HG03103 (cell line): ENCODE measurements around the gene PGPEP1.

ENCODE experiments used
- ATAC-seq: cut with Tn5 transposase; IDR thresholded peaks from one replicate; pipeline ENCODE4 v1.9.1; 2021; ENCODE audit warnings: low read depth; ENCODE audit not compliant: unreplicated experiment

PGPEP1 gene

DNA sequence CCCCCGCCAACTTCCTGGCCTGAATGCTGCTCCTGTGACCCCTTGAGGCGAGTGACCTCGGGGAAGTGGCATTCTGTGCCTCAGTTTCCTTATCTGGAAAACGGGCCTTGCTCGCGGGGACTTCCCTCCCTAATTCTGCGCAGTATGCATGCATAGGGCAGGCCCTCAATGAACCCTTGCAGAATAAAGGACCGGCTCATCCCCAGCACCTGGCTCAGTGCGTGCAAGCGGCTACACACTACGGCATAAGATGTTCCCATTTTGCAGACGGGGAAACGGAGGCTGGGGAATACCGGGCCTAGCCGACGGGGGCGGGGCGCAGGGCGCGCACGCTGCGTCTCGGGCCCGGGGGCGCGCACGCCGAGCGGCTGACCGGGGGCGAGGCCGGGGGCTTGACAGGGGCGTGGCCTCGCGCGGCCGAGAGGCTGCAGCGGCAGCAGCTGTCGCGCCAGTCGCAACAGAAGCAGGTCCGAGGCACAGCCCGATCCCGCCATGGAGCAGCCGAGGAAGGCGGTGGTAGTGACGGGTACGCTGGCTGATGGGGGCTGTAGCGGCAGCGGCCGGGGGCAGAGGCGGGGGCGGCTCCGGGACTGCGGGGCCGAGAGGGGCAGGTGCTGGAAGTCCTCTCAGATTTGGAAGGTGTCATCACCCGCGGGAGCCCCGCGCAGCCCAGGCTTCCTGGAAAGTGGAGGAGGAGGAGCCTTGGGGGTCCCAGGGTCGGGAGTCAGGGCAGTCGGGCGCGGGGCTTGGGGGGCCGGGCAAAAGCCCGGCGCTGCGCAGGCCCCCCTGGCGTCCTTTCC lies at the start of gene PGPEP1:
Gene PGPEP1 (plus strand): TSS at position 409 of the 800 bp plus-strand sequence. CDS start 84 bp downstream, at position 493.
- no peak for ATAC-seq

GRCh38 chr19:18291019-18291524 lies 49.3 kb upstream of the PGPEP1 start:
- no peak for ATAC-seq

DNA sequence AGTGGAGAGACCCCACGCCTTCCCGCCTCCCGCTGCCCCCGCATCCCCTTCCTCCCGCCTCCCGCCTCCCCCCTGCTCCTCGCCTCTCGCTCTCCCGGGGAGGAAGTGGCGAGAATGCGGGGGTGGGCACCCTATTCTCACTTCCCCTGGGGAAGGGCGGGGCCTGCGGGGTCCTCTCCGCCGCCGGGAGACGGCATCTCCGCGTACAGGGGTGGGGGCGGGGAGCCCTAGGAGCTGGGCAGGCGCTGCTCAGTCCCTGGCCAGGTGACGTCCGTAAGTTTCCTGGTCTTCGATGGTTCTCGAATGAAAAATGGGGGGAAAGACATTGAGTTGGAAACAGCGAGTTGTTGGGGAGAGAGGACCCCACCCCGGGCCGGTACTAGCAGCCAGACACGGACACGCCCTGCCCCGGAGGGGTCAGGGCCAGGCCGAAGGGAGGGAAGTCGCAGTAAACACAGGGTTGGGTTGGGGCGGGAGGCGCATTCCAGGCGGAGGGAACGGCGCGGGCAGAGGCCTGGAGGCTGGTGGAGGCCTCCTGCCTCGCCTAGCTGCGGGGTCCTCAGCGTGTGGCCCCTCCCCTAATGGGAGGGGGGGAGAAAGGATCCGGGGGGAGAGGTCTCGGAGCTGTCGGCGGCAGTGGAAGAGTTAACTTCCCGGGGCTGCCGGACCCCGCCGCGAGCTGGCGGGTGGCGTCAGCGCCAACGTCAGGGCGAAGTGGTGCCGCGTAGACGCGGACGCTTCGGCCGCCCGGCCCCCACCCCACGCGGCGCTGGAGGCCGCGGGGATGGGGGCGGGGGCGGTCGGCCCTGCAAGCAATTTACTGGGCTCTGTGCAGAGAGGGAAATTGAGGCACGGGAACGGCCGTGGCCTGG lies 48.6 kb upstream of the PGPEP1 start:
- no peak for ATAC-seq

- no peak for ATAC-seq
Measured at GRCh38 chr19:18292462-18292809, 48.0 kb upstream of the PGPEP1 start.

DNA sequence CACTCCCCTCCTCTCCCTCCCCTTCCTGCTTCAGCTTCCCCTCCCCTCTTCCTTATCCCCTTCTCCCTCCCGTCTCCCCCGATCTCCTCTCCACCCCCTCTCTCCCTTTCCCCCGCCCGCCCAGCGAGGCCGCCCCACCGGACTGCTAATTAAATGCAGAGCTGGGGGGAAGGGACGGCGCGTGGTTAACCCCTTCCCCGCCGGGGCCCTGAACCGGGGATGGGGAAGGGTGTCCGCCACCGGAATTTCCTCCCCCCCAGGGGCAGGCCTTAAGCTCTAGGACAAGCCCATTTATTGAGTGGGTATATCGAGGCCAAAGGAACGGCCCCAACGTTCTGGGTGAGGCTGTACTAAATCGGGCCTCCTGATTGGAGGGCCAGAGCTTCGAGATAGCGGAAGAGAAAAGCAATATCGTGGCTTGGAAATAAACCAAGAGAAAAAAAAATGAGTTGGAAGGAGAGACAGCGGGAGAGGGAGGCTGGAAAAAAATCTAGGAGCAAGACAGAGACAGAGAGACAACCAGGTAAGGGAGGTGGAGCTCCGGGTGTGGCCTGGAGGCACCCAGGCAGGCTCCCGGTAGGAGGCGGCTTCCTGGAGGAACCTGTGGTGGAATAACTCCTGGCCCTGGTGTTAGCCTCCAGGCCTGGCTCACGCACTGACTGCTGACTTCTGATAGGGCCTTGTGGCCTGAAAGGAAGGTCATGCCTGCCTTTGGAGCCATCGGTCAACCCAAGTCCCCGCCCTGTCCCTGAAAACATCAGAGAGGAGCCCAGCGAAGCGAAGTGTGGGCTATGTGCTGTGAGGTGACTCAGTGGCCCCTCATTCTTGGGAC lies 47.4 kb upstream of the PGPEP1 start:
- ATAC-seq = no peak

DNA sequence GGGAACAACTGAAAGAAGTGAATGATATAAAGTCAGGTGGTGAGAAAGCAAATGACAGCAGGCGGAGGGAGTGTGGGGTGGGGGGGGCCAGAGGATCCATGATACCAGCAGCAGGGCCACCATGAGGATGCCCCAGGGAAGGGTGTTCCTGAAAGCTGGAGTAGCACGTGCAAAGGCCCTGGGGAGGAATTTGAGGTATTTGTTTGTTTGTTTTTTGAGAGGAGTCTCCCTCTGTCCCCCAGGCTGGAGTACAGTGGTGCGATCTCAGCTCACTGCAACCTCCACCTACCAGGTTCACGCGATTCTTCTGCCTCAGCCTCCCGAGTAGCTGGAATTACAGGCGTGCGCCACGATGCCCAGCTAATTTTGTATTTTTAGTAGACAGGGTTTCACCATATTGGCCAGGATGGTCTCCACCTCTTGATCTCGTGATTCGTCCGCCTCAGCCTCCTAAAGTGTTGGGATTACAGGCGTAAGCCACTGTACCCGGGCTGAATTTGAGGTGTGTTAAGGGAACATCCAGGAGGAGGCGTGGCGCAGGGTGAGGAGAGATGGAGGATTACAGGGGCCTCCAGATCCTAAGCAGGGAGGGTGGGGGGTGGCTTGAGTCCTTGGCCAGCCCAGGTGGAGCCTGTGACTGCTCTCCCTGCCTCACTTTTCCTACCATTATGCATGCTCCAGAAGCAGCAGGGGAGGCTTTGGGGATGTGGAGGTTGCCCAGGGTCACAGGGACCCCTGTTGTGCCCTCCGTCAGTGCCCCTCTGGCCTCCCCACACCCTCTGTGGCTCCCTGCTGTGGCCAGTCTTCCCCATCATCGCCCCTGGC lies 46.5 kb upstream of the PGPEP1 start:
- ATAC-seq = no peak

GRCh38 chr19:18294467-18294864 lies 45.9 kb upstream of the PGPEP1 start:
- ATAC-seq = no peak

DNA sequence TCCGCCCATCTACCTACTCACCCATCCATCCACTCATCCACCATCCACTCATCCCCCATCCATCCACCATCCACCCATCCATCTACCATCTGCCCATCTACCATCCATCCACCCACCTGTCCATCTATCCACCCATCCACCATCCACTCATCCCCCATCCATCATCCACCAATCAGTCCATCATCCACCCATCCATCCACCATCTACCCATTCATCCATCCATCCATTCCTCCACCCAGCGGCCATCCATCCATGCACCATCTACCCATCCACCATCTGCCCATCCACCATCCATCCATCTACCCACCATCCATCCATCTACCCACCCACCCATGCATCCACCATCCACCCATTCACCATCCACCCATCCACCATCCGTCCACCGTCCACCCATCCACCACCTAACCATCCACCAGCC lies 45.4 kb upstream of the PGPEP1 start:
- ATAC-seq = no peak

DNA sequence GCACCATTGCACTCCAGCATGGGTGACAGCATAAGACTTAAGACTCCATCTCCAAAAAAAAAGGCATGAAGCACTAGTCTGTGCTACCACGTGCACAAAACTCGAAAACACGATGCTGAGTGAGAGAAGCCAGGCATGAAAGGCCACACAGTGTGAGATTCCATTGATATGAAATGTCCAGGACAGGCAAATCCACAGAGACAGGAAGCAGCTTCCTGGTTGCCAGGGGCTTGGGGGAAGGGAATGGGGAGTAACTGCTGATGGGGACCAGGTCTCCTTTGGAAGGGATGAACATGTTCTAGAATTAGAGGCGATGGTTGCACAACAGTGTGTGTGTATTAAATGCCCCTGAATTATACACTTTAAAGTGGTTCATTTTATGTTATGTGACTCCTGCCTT lies 43.1 kb upstream of the PGPEP1 start:
- ATAC-seq = no peak

DNA sequence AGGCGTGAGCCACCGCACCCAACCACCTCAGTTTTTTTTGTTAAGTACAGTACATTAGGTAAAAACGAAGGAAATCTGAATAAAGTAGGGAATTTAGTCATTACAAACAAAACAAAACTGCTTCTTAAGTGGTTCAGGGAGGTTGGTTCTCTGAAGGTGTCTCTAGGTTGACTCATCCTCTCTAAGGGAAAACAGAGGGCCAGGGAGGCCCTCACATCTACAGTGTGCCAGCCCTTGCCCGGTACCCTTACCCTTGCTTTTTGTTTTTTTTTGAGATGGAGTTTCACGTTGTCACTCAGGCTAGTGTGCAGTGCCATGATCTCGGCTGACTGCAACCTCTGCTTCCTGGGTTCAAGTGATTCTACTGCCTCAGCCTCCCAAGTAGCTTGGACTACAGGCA lies 41.8 kb upstream of the PGPEP1 start:
- no peak for ATAC-seq

- ATAC-seq = no peak
Measured at GRCh38 chr19:18299654-18300053, 40.7 kb upstream of the PGPEP1 start.

- ATAC-seq = no peak
Measured at GRCh38 chr19:18300930-18301717, 39.3 kb upstream of the PGPEP1 start.

- ATAC-seq = no peak
Measured at GRCh38 chr19:18301718-18302111, 38.7 kb upstream of the PGPEP1 start.

DNA sequence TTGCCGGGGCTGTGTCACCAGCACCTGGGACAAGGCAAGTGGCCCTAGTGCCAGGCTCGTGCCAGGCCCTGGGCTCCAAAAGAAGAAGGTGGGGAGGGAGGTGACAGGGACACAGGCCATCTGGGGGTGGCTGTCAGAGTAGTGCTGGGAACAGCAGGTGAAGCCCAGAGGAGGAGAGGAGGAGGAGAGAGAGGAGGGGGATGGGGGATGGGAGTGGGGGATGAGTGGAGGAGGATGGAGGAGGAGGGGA lies 36.3 kb upstream of the PGPEP1 start:
- ATAC-seq = no peak

- ATAC-seq = no peak
Measured at GRCh38 chr19:18304458-18305310, 35.7 kb upstream of the PGPEP1 start.

DNA sequence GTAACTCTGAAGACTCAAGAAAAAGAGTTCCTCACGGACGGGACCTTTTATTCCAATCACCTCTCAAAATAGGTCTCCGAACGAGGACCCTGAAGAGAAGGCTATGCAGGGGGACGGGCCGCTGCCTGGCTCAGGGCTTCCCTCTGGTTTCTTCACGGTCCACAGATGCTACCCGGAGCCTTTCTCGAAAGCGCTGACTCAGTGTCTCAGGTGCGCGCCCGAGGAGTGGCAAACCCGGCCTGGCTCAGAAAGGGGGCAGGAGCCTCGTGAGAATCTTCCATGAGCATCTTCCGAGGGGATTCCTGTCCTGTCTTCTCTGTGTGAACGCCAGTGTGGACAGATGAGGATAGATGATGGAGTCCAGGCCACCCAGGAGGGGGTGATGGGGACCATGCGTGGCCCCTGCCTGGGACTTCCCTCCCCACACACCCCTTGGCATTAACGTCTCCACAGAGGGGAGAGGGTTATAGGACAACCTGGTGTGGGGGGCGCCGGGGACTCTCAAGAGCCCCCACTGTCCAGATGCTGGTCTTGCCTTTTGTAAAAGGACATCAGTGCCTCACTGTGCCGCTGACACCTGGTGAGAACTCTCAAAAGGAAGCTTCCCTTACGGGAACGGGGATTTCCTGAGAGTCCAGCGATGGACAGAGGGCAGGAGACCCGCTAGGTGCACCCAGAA lies 34.0 kb upstream of the PGPEP1 start:
- ATAC-seq = no peak

DNA sequence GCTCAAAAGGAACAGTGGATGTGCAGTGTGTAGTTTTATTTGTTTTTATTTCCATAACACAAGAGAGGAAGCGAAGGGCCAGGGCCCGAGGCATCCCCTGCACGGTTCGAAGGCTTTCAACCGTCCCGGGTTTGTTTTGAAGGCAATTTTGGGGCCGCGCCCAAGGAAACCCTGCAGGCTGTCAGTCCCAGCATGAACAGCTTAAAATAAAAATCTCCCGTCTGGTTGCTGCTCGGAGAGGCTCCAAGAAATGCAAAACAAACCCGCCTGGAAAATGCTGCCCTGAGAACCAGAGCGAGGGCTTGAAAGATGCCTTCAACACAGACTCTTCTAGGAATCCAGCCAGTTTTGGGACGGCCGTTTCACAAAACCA lies 33.5 kb upstream of the PGPEP1 start:
- no peak for ATAC-seq

- no peak for ATAC-seq
Measured at GRCh38 chr19:18307271-18307681, 33.1 kb upstream of the PGPEP1 start.
